Adrenal gland (tissue), 5 donors: Measurements from ENCODE around the gene MNX1.

Source experiments
- POLR2A ChIP-seq, 2 donors: fragments of 450-650 bp; IDR thresholded peaks; one replicate each; pipeline ENCODE4 v1.6.1; 2017; ENCODE audit warnings: antibody characterized with exemption in 2 of 2, mild to moderate bottlenecking in 2 of 2, moderate library complexity in 1 of 2
- TF ChIP-seq, protein P1 (sequence below), 6 experiments: fragments of 450-650 bp in 4 of 6; fragments of 200-600 bp in 2 of 6; sonication (generic) in 1 of 6; IDR thresholded peaks; 1 replicate in 5 of 6; 2 replicates in 1 of 6; pipeline versions ENCODE4 v1.5.1 to v1.8.0; 2016 to 2021; ENCODE audit warnings: antibody characterized with exemption in 6 of 6, mild to moderate bottlenecking in 2 of 6, moderate library complexity in 1 of 6
- donor health status: DM: no; HTN: no; CAD: no.

DNA sequence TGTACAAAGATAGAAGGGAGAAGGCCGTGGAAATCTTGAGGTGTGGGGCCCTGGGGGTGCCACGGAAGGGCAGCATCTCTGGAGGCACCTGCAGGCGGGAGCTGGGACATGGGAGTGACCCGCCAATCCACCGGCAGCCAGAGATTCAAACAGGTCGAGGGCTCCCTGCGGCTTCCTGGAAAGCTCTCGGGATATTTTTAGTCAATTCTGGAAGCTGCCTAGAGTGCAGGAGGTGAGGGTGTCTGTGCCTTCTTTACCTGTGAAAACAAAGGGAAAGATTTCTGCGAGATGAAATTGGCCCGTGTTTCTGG is 16.6 kb downstream of the MNX1 start:
- TF ChIP-seq, protein P1, sequence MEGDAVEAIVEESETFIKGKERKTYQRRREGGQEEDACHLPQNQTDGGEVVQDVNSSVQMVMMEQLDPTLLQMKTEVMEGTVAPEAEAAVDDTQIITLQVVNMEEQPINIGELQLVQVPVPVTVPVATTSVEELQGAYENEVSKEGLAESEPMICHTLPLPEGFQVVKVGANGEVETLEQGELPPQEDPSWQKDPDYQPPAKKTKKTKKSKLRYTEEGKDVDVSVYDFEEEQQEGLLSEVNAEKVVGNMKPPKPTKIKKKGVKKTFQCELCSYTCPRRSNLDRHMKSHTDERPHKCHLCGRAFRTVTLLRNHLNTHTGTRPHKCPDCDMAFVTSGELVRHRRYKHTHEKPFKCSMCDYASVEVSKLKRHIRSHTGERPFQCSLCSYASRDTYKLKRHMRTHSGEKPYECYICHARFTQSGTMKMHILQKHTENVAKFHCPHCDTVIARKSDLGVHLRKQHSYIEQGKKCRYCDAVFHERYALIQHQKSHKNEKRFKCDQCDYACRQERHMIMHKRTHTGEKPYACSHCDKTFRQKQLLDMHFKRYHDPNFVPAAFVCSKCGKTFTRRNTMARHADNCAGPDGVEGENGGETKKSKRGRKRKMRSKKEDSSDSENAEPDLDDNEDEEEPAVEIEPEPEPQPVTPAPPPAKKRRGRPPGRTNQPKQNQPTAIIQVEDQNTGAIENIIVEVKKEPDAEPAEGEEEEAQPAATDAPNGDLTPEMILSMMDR (IDR thresholded peaks at IDR 0.05), result no peak
- no peak for TF ChIP-seq POLR2A (IDR thresholded peaks at IDR 0.05)
